Testis (tissue), 2 donors: ENCODE results near the gene ODAD3.

Source experiments
- CTCF ChIP-seq, 3 experiments: fragments of 450-650 bp in 2 of 3; fragments of 200-600 bp in 1 of 3; sonication (generic) in 1 of 3; IDR thresholded peaks; one replicate each; pipeline ENCODE4 v1.5.1; 2016 to 2019; ENCODE audit warnings: antibody characterized with exemption in 3 of 3, mild to moderate bottlenecking in 2 of 3, moderate library complexity in 1 of 3
- POLR2A ChIP-seq: fragments of 450-650 bp; IDR thresholded peaks from one replicate; pipeline ENCODE4 v1.6.1; 2017; ENCODE audit warnings: antibody characterized with exemption, mild to moderate bottlenecking, moderate library complexity

- no peak for TF ChIP-seq CTCF (IDR thresholded peaks at IDR 0.05)
- TF ChIP-seq POLR2A, result no peak
These were observed 22.9 kb upstream of the ODAD3 start for GRCh38 chr19:11457831-11458230.
